PC-9 (cell line): ENCODE measurements around the gene LYST.

ENCODE experiments used
- CTCF ChIP-seq: fragments of 200-600 bp; sonication (generic); conservative IDR thresholded peaks from 2 replicates; pipeline ENCODE4 v1.6.1; 2017; ENCODE audit warnings: mixed run types, antibody characterized with exemption, mild to moderate bottlenecking, moderate library complexity
- EZH2 ChIP-seq: fragments of 200-600 bp; sonication (generic); IDR thresholded peaks from 2 replicates; pipeline ENCODE4 v1.8.0; 2017; ENCODE audit warnings: antibody characterized with exemption, low read depth

GRCh38 chr1:235834620-235835019, 32.1 kb downstream of the LYST start:
- TF ChIP-seq CTCF: no peak
- no peak for TF ChIP-seq EZH2
